CD8-positive, alpha-beta memory T cell (primary cell): ENCODE data around the gene EAF2. TPM values are rescaled to one million over a fixed set of nuclear protein-coding genes. Genes with fewer than 3 reads are reported as not detected.

Experiments
- CTCF ChIA-PET: fragments of 350-600 bp; sonication (Branson Sonifier 250); formaldehyde crosslinking; loops from one replicate; lab custom pipeline; 2021; ENCODE audit warnings: antibody characterized with exemption; lab: Charles Lee
- POLR2A ChIA-PET: fragments of 350-600 bp; sonication (Branson Sonifier 250); formaldehyde crosslinking; loops from one replicate; lab custom pipeline; 2021; ENCODE audit warnings: antibody characterized with exemption; lab: Charles Lee
- DNase-seq, 5 donors: peaks; one replicate each; pipeline versions ENCODE4 v3.0.0 to v3.0.0-alpha.2; 2020 to 2022; ENCODE audit warnings: mixed read lengths in 1 of 5
- H3K27ac ChIP-seq: one replicate; pipeline ENCODE4 v1.7.0; 2013; ENCODE audit warnings: low read depth, mild to moderate bottlenecking, low read length, moderate library complexity
- H3K27me3 ChIP-seq: 2 replicates; pipeline ENCODE4 v1.7.0; 2013; ENCODE audit warnings: low read length, mild to moderate bottlenecking; ENCODE audit not compliant: insufficient read depth, poor library complexity, severe bottlenecking
- H3K36me3 ChIP-seq: 2 replicates; pipeline ENCODE4 v1.7.0; 2013; ENCODE audit warnings: mild to moderate bottlenecking, low read length, moderate library complexity; ENCODE audit not compliant: insufficient read depth
- H3K4me1 ChIP-seq: 2 replicates; pipeline ENCODE4 v1.7.0; 2013; ENCODE audit warnings: mild to moderate bottlenecking, low read length, moderate library complexity; ENCODE audit not compliant: insufficient read depth
- H3K4me3 ChIP-seq: 2 replicates; pipeline ENCODE4 v1.7.0; 2013; ENCODE audit warnings: mild to moderate bottlenecking, low read length
- H3K9me3 ChIP-seq: 2 replicates; pipeline ENCODE4 v1.7.0; 2013; ENCODE audit warnings: mild to moderate bottlenecking, low read length
- H3K27ac Mint-ChIP-seq, 8 donors: one replicate each; pipeline ENCODE4 v1.8.0; 2020 to 2021; ENCODE audit warnings: mixed read lengths in 8 of 8, mild to moderate bottlenecking in 6 of 8, inconsistent platforms in 3 of 8, moderate library complexity in 3 of 8
- H3K27me3 Mint-ChIP-seq, 2 donors: one replicate each; pipeline ENCODE4 v1.8.0; 2020 to 2021; ENCODE audit warnings: mixed read lengths in 2 of 2, mild to moderate bottlenecking in 1 of 2, moderate library complexity in 1 of 2
- H3K36me3 Mint-ChIP-seq, 3 donors: one replicate each; pipeline ENCODE4 v1.8.0; 2020 to 2021; ENCODE audit warnings: mixed read lengths in 3 of 3, inconsistent platforms in 1 of 3, mild to moderate bottlenecking in 1 of 3
- H3K4me1 Mint-ChIP-seq, 3 donors: one replicate each; pipeline ENCODE4 v1.8.0; 2020 to 2021; ENCODE audit warnings: mixed read lengths in 3 of 3, inconsistent platforms in 1 of 3, mild to moderate bottlenecking in 1 of 3
- H3K4me3 Mint-ChIP-seq, 7 donors: one replicate each; pipeline ENCODE4 v1.8.0; 2020 to 2021; ENCODE audit warnings: mixed read lengths in 7 of 7, mild to moderate bottlenecking in 6 of 7, moderate library complexity in 4 of 7, inconsistent platforms in 2 of 7
- H3K9me3 Mint-ChIP-seq, 5 donors: one replicate each; pipeline ENCODE4 v1.8.0; 2020 to 2022; ENCODE audit warnings: mixed read lengths in 5 of 5, mild to moderate bottlenecking in 3 of 5, moderate library complexity in 2 of 5, inconsistent platforms in 1 of 5
- polyA plus RNA-seq: library from polyadenylated mRNA; unstranded; fragments of 300-500 nt; fragmentation: Illumina TruSeq; gene quantifications from one replicate; pipeline ENCODE4 v1.2.3, GENCODE V29; 2021
- total RNA-seq, 2 experiments: library from RNA; stranded (reverse); gene quantifications; one replicate each; pipeline ENCODE4 v1.2.3, GENCODE V29; 2021

EAF2 gene
- total RNA-seq (1 to 10 TPM; 7.8 to 8.9 TPM), polyA plus RNA-seq (14.1 TPM)

GRCh38 chr3:121834671-121835464 is at the start of gene EAF2, which contains the start of gene IQCB1:
TSS of gene EAF2 (plus strand) at chr3:121835209. CDS start at chr3:121835286, 77 bp downstream.
TSS of gene IQCB1 (minus strand) at chr3:121835060. CDS start at chr3:121828960, 6,100 bp downstream.
- H3K27ac Mint-ChIP-seq, result peak within 1 kb of the TSS; percentile 51 to 99 (median 93)
- ChIA-PET CTCF (interaction anchor here (1.0 to 1.4 kb wide), 2 partner anchors 52 to 174 kb away, joined by 3 read pairs; partner anchors contain the start of gene HCLS1), POLR2A (interaction anchor here (0.6 to 1.4 kb wide), 2 partner anchors 174 to 175 kb away, joined by 3 to 4 read pairs; partner anchors contain the start of gene HCLS1)
- H3K9me3 Mint-ChIP-seq, result no peaks in the 10 kb centered on the region
- H3K4me1 Mint-ChIP-seq, result peaks cover 50 to 61% (median 58%) of the 10 kb centered on the region in 3 donors
- Histone ChIP-seq H3K9me3 (no peaks in the 10 kb centered on the region), H3K4me3 (peak within 1 kb of the TSS; percentile 87), H3K27me3 (no peaks in the 10 kb centered on the region), H3K36me3 (no peaks in the 10 kb centered on the region), H3K4me1 (peaks cover 26% of the 10 kb centered on the region), H3K27ac (peak within 1 kb of the TSS; percentile 91)
- H3K36me3 Mint-ChIP-seq, result peaks cover 0 to 35% (median 10%) of the 10 kb centered on the region in 3 donors
- peaks cover 0 to 5% of the 10 kb centered on the region in 2 donors for H3K27me3 Mint-ChIP-seq
- H3K4me3 Mint-ChIP-seq, result peak within 1 kb of the TSS; percentile 83 to 95 (median 92)
- DNase-seq, result peak; percentile 90 to 97 (median 96)

GRCh38 chr3:121786485-121786884 is 48.5 kb upstream of the EAF2 start:
- H3K27me3 ChIP-seq, result no peaks in the 10 kb centered on the region
- peaks cover 12% of the 10 kb centered on the region for H3K36me3 ChIP-seq
- H3K4me1 Mint-ChIP-seq, result no peaks in the 10 kb centered on the region
- no peaks in the 10 kb centered on the region for H3K4me1 ChIP-seq
- H3K4me3 ChIP-seq, result no peak overlapping the region
- no peaks in the 10 kb centered on the region for H3K9me3 ChIP-seq
- no peak overlapping the region for H3K27ac ChIP-seq
- no peaks in the 10 kb centered on the region for H3K27me3 Mint-ChIP-seq
- POLR2A ChIA-PET, result no interaction called here
- peak overlapping the region in 3 of 8 donors; percentile 43 to 81 (median 73) for H3K27ac Mint-ChIP-seq
- CTCF ChIA-PET, result no interaction called here
- no peaks in the 10 kb centered on the region for H3K9me3 Mint-ChIP-seq
- DNase-seq, result no peak
- H3K4me3 Mint-ChIP-seq, result no peak overlapping the region
- peaks cover 8 to 85% (median 43%) of the 10 kb centered on the region in 3 donors for H3K36me3 Mint-ChIP-seq

- no peak for DNase-seq
- Histone ChIP-seq H3K4me3 (no peak overlapping the region), H3K36me3 (peaks cover 10% of the 10 kb centered on the region), H3K9me3 (no peaks in the 10 kb centered on the region), H3K4me1 (no peaks in the 10 kb centered on the region), H3K27ac (no peak overlapping the region), H3K27me3 (no peaks in the 10 kb centered on the region)
- H3K9me3 Mint-ChIP-seq, result no peaks in the 10 kb centered on the region
- no peaks in the 10 kb centered on the region for H3K4me1 Mint-ChIP-seq
- H3K27me3 Mint-ChIP-seq, result peaks cover 0 to under 1% of the 10 kb centered on the region in 2 donors
- peaks cover 11 to 69% (median 30%) of the 10 kb centered on the region in 3 donors for H3K36me3 Mint-ChIP-seq
- peak overlapping the region in 2 of 8 donors; percentile 35 to 84 for H3K27ac Mint-ChIP-seq
- no peak overlapping the region for H3K4me3 Mint-ChIP-seq
- ChIA-PET CTCF (no interaction called here), POLR2A (no interaction called here)
Measured at GRCh38 chr3:121793078-121793477, 41.9 kb upstream of the EAF2 start.

- H3K9me3 ChIP-seq, result no peaks in the 10 kb centered on the region
- Mint-ChIP-seq H3K27ac (no peak overlapping the region), H3K36me3 (peaks cover 7 to 64% (median 18%) of the 10 kb centered on the region in 3 donors), H3K9me3 (no peaks in the 10 kb centered on the region), H3K4me3 (no peak overlapping the region), H3K4me1 (no peaks in the 10 kb centered on the region), H3K27me3 (peaks cover 0 to 1% of the 10 kb centered on the region in 2 donors)
- H3K4me3 ChIP-seq, result no peak overlapping the region
- peaks cover 8% of the 10 kb centered on the region for H3K36me3 ChIP-seq
- DNase-seq, result no peak
- no peaks in the 10 kb centered on the region for H3K4me1 ChIP-seq
- no peaks in the 10 kb centered on the region for H3K27me3 ChIP-seq
- ChIA-PET POLR2A (no interaction called here), CTCF (no interaction called here)
- H3K27ac ChIP-seq, result no peak overlapping the region
Measured at GRCh38 chr3:121794264-121794983, 40.6 kb upstream of the EAF2 start.

GRCh38 chr3:121796970-121797369 is 38.0 kb upstream of the EAF2 start:
- ChIA-PET CTCF (no interaction called here), POLR2A (interaction anchor here (0.6 kb wide), 1 partner anchor 462 kb away, joined by 6 read pairs; no protein-coding TSS in a partner anchor)
- peak overlapping the region in 1 of 8 donors; percentile 9 for H3K27ac Mint-ChIP-seq
- H3K4me3 Mint-ChIP-seq, result no peak overlapping the region
- peaks cover 5% of the 10 kb centered on the region for H3K36me3 ChIP-seq
- no peaks in the 10 kb centered on the region for H3K27me3 ChIP-seq
- H3K4me1 ChIP-seq, result no peaks in the 10 kb centered on the region
- no peak overlapping the region for H3K4me3 ChIP-seq
- H3K9me3 Mint-ChIP-seq, result no peaks in the 10 kb centered on the region
- no peak for DNase-seq
- no peak overlapping the region for H3K27ac ChIP-seq
- H3K27me3 Mint-ChIP-seq, result peaks cover 0 to 1% of the 10 kb centered on the region in 2 donors
- H3K9me3 ChIP-seq, result no peaks in the 10 kb centered on the region
- peaks cover 0 to 5% (median 0%) of the 10 kb centered on the region in 3 donors for H3K4me1 Mint-ChIP-seq
- H3K36me3 Mint-ChIP-seq, result peaks cover 6 to 53% (median 9%) of the 10 kb centered on the region in 3 donors

- H3K9me3 ChIP-seq, result no peaks in the 10 kb centered on the region
- no peak overlapping the region for H3K4me3 ChIP-seq
- peaks cover 9% of the 10 kb centered on the region for H3K36me3 ChIP-seq
- no peak overlapping the region for H3K27ac ChIP-seq
- ChIA-PET CTCF (no interaction called here), POLR2A (no interaction called here)
- Mint-ChIP-seq H3K9me3 (no peaks in the 10 kb centered on the region), H3K4me1 (peaks cover 0 to 5% (median 0%) of the 10 kb centered on the region in 3 donors), H3K4me3 (no peak overlapping the region), H3K27ac (peak overlapping the region in 5 of 8 donors; percentile 1 to 37 (median 21)), H3K36me3 (peaks cover 9 to 60% (median 17%) of the 10 kb centered on the region in 3 donors), H3K27me3 (peaks cover 0 to 1% of the 10 kb centered on the region in 2 donors)
- H3K27me3 ChIP-seq, result no peaks in the 10 kb centered on the region
- DNase-seq, result no peak
- no peaks in the 10 kb centered on the region for H3K4me1 ChIP-seq
Measured at GRCh38 chr3:121800906-121801305, 34.1 kb upstream of the EAF2 start.

GRCh38 chr3:121803771-121804320 is 31.2 kb upstream of the EAF2 start:
- Mint-ChIP-seq H3K36me3 (peaks cover 9 to 63% (median 28%) of the 10 kb centered on the region in 3 donors), H3K9me3 (no peaks in the 10 kb centered on the region), H3K4me3 (no peak overlapping the region), H3K27me3 (no peaks in the 10 kb centered on the region), H3K27ac (no peak overlapping the region), H3K4me1 (peaks cover 0 to 5% (median 0%) of the 10 kb centered on the region in 3 donors)
- CTCF ChIA-PET, result no interaction called here
- no peaks in the 10 kb centered on the region for H3K9me3 ChIP-seq
- H3K4me1 ChIP-seq, result no peaks in the 10 kb centered on the region
- POLR2A ChIA-PET, result no interaction called here
- DNase-seq, result no peak
- no peaks in the 10 kb centered on the region for H3K27me3 ChIP-seq
- H3K27ac ChIP-seq, result no peak overlapping the region
- H3K4me3 ChIP-seq, result no peak overlapping the region
- peaks cover 9% of the 10 kb centered on the region for H3K36me3 ChIP-seq
